ENCODE data around the gene SLC16A13. TPM values are rescaled to one million over a fixed set of nuclear protein-coding genes. Genes with fewer than 3 reads are reported as not detected.
A peak's percentile ranks its signal among the peaks of the same experiment; 100 is the strongest.

The SLC16A13 gene
- total and polyA plus RNA-seq, 2 donors (not counting 1 experiment from before 2014, with no cell fraction given) = 1.3 to 1.4 TPM

DNA sequence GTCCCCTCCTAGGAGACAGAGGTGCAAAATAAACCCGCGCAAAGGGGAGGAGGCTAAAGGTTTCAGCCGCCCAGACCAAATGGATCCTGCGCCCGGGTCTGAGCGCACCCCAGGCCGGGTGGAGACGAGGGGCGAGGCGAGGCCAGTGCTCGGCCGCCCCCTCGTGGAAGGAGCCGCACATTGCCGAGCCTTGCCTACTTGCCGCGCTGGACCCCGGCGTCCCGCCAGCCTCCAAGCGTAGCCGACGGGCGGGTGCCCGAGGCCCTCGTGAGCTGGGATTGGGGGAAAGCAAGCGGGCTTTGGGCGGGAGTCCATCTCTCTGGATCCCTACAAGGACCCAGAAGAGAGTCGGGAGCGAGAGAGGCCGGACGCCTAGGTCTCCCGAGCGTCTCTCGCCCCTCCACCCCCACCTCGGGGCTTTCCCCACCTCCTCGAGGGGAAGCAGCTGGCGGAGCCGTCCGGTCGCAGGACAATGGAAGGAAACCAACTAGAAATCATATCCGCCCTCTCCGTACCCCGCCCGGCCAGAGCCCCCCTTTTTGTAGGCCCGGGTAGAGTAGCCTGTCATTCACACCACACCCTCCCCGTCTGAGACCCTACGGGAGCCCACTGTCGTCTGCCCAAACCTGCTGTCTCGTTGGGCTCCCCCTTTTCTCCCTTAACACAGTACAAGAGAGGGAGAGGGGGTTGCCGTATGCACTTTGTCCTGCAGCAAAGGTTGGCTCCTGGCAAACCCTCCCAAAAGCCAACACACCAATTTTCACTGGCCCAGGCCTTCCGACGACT, 13.6 kb upstream of the SLC16A13 start:
- Histone ChIP-seq H2AFZ (ENCODE audit: low read length) (peak overlapping the region; percentile 69), H3K27me3 (ENCODE audit: control insufficient read depth, insufficient read depth, low read length) (no peaks in the 10 kb centered on the region), H4K20me1 (ENCODE audit: control insufficient read depth, extremely low read depth, insufficient read depth, low read length) (no peaks in the 10 kb centered on the region), H3K9ac (ENCODE audit: insufficient read depth, low read length) (peak overlapping the region; percentile 34), H3K36me3 (ENCODE audit: control insufficient read depth, insufficient read depth, low read length) (peaks cover under 1% of the 10 kb centered on the region), H3K4me2 (ENCODE audit: extremely low read depth, insufficient read depth, low read length) (peak overlapping the region; percentile 75), H3K27ac (ENCODE audit: insufficient read depth, low read length) (no peak overlapping the region), H3K4me1 (ENCODE audit: control insufficient read depth, extremely low read depth, insufficient read depth, low read length) (peaks cover 7% of the 10 kb centered on the region), H3K79me2 (ENCODE audit: control insufficient read depth, insufficient read depth, low read length) (no peaks in the 10 kb centered on the region), H3K9me3 (ENCODE audit: control insufficient read depth, insufficient read depth, low read depth, low read length) (no peaks in the 10 kb centered on the region), H3K4me3 (replicated peaks in 1 of 4; ENCODE audit: control extremely low read depth in 1 of 4, insufficient read depth in 1 of 4, low read depth in 3 of 4, low read length in 4 of 4) (peak overlapping the region in 3 of 4 experiments; percentile 15 to 25 (median 23))
- DNase-seq (ENCODE audit: low read depth in 2 of 2) = peak in 1 of 2 donors; percentile 49
- TF ChIP-seq, protein P1, sequence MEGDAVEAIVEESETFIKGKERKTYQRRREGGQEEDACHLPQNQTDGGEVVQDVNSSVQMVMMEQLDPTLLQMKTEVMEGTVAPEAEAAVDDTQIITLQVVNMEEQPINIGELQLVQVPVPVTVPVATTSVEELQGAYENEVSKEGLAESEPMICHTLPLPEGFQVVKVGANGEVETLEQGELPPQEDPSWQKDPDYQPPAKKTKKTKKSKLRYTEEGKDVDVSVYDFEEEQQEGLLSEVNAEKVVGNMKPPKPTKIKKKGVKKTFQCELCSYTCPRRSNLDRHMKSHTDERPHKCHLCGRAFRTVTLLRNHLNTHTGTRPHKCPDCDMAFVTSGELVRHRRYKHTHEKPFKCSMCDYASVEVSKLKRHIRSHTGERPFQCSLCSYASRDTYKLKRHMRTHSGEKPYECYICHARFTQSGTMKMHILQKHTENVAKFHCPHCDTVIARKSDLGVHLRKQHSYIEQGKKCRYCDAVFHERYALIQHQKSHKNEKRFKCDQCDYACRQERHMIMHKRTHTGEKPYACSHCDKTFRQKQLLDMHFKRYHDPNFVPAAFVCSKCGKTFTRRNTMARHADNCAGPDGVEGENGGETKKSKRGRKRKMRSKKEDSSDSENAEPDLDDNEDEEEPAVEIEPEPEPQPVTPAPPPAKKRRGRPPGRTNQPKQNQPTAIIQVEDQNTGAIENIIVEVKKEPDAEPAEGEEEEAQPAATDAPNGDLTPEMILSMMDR (conservative IDR thresholded peaks at IDR 0.05 in 1 of 2, IDR thresholded peaks at IDR 0.05 in 1 of 2; ENCODE audit: low read depth in 1 of 2, low read length in 2 of 2) = peak; percentile 66 to 74
- TF ChIP-seq EZH2 (IDR thresholded peaks at IDR 0.05; ENCODE audit: low read length, missing control alignments) = no peak

DNA sequence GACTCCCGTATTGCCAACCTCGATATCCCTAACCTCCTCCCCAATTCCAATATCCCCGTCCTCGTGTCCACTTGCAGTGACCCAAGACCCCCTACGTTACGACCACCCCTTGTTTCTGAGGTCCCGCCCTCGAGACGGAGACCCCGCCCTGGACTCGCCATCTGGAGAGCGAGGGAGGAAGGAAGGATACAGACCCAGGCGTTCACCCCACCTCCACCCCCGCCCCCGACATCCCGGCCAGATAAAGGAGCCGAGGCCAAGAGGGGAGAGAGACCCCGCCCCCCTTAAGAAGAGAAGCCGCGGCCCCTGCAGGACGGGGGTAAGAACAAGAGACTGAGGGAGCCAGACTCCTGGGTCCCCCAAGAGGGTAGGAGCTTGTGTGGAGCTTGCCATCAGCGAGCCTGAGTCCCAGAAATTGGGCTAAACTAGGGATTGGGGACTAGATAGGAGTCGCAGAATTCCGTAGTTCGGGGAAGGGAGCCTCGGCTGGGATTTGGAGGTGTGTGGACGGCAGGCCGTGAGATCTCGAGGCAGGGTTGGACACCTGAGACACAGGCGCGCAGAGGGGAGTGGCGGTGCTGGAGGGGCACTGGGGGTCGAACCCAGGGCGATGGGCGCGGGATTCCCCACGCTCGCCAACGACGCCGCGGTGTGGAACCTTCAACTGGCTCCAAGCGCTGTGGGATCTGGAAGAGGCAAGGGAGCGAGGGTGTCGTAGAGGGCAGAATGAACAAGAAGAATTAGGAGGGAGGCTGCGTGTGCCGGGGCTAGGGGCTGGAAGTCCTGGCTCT, 12.8 kb upstream of the SLC16A13 start, which contains the start of gene BCL6B:
BCL6B (plus strand) TSS at position 270 of the 791 bp plus-strand sequence. CDS start 622 bp downstream, outside the sequence.
- TF ChIP-seq EZH2 (IDR thresholded peaks at IDR 0.05; ENCODE audit: low read length, missing control alignments) = no peak
- TF ChIP-seq, protein P1 (conservative IDR thresholded peaks at IDR 0.05 in 1 of 2, IDR thresholded peaks at IDR 0.05 in 1 of 2; ENCODE audit: low read depth in 1 of 2, low read length in 2 of 2) = no peak
- Histone ChIP-seq H3K9ac (ENCODE audit: insufficient read depth, low read length) (no peak within 1 kb of the TSS), H2AFZ (ENCODE audit: low read length) (peak within 1 kb of the TSS; percentile 69), H3K27me3 (ENCODE audit: control insufficient read depth, insufficient read depth, low read length) (no peaks in the 10 kb centered on the region), H3K79me2 (ENCODE audit: control insufficient read depth, insufficient read depth, low read length) (no peaks in the 10 kb centered on the region), H3K4me2 (ENCODE audit: extremely low read depth, insufficient read depth, low read length) (peak within 1 kb of the TSS; percentile 75), H3K9me3 (ENCODE audit: control insufficient read depth, insufficient read depth, low read depth, low read length) (no peaks in the 10 kb centered on the region), H3K36me3 (ENCODE audit: control insufficient read depth, insufficient read depth, low read length) (no peaks in the 10 kb centered on the region), H3K4me1 (ENCODE audit: control insufficient read depth, extremely low read depth, insufficient read depth, low read length) (peaks cover 7% of the 10 kb centered on the region), H3K4me3 (replicated peaks in 1 of 4; ENCODE audit: control extremely low read depth in 1 of 4, insufficient read depth in 1 of 4, low read depth in 3 of 4, low read length in 4 of 4) (peak within 1 kb of the TSS in 3 of 4 experiments; percentile 15 to 25 (median 23)), H3K27ac (ENCODE audit: insufficient read depth, low read length) (no peak within 1 kb of the TSS), H4K20me1 (ENCODE audit: control insufficient read depth, extremely low read depth, insufficient read depth, low read length) (no peaks in the 10 kb centered on the region)
- DNase-seq (ENCODE audit: low read depth in 2 of 2) = no peak
